Ishikawa (cell line): ENCODE measurements around the gene GKN2.

ENCODE experiments used
- CEBPB ChIP-seq: IDR thresholded peaks from 2 replicates; pipeline ENCODE4 v1.6.1; 2012
- CREB1 ChIP-seq: IDR thresholded peaks from 2 replicates; pipeline ENCODE4 v1.6.1; 2012; ENCODE audit warnings: low read depth
- EGR1 ChIP-seq: IDR thresholded peaks from 2 replicates; pipeline ENCODE4 v1.6.1; 2012
- EP300 ChIP-seq: IDR thresholded peaks from 2 replicates; pipeline ENCODE4 v1.6.1; 2012; ENCODE audit warnings: borderline replicate concordance
- FOXM1 ChIP-seq: IDR thresholded peaks from 2 replicates; pipeline ENCODE4 v1.6.1; 2012; ENCODE audit warnings: low read depth, borderline replicate concordance
- MAX ChIP-seq: IDR thresholded peaks from 2 replicates; pipeline ENCODE4 v1.6.1; 2012
- NFIC ChIP-seq: IDR thresholded peaks from 2 replicates; pipeline ENCODE4 v1.6.1; 2012
- RAD21 ChIP-seq: IDR thresholded peaks from 2 replicates; pipeline ENCODE4 v1.6.1; 2012; ENCODE audit warnings: low read depth
- REST ChIP-seq: IDR thresholded peaks from 2 replicates; pipeline ENCODE4 v1.6.1; 2012; ENCODE audit warnings: low read depth, mild to moderate bottlenecking
- TAF1 ChIP-seq: IDR thresholded peaks from 2 replicates; pipeline ENCODE4 v1.6.1; 2012; ENCODE audit warnings: low read depth, mild to moderate bottlenecking
- TCF12 ChIP-seq: IDR thresholded peaks from 2 replicates; pipeline ENCODE4 v1.6.1; 2012; ENCODE audit warnings: low read depth
- TEAD4 ChIP-seq: IDR thresholded peaks from 2 replicates; pipeline ENCODE4 v1.6.1; 2012
- USF1 ChIP-seq: IDR thresholded peaks from 2 replicates; pipeline ENCODE4 v1.6.1; 2012
- YY1 ChIP-seq: IDR thresholded peaks from 2 replicates; pipeline ENCODE4 v1.6.1; 2012; ENCODE audit warnings: low read depth
- ZBTB7A ChIP-seq: IDR thresholded peaks from 2 replicates; pipeline ENCODE4 v1.6.1; 2012; ENCODE audit warnings: low read depth

Gene GKN2

GRCh38 chr2:68993660-68994059, 41.0 kb upstream of the GKN2 start:
- TF ChIP-seq CREB1 (no peak), RAD21 (no peak), NFIC (no peak), TEAD4 (no peak), CEBPB (no peak), USF1 (no peak), REST (no peak), FOXM1 (no peak), TAF1 (no peak)

- TF ChIP-seq MAX (no peak), USF1 (no peak), ZBTB7A (no peak), CREB1 (no peak), FOXM1 (no peak), NFIC (no peak), TCF12 (no peak), YY1 (no peak), EP300 (no peak), RAD21 (no peak), TAF1 (no peak), CEBPB (no peak), EGR1 (no peak), REST (no peak), TEAD4 (no peak)
Measured at GRCh38 chr2:68992933-68993332, 40.2 kb upstream of the GKN2 start.

GRCh38 chr2:68992341-68992740, 39.6 kb upstream of the GKN2 start:
- TF ChIP-seq RAD21, result no peak
- TF ChIP-seq TEAD4, result no peak
- TF ChIP-seq CEBPB, result no peak
- no peak for TF ChIP-seq CREB1
- TF ChIP-seq EGR1, result no peak
- TF ChIP-seq NFIC, result no peak

GRCh38 chr2:68989035-68989434, 36.3 kb upstream of the GKN2 start:
- TF ChIP-seq REST (no peak), FOXM1 (no peak), EP300 (no peak), RAD21 (no peak), NFIC (no peak)

GRCh38 chr2:68987021-68987503, 34.4 kb upstream of the GKN2 start:
- no peak for TF ChIP-seq REST
- TF ChIP-seq TAF1, result no peak
- no peak for TF ChIP-seq MAX
